RWPE2 (cell line): ENCODE results near the gene PMAIP1.

Experiments
- ATAC-seq: fragments of 200-7000 bp; cut with Tn5 transposase; 3 replicates; pipeline ENCODE4 v1.9.1; 2021; ENCODE audit warnings: low read depth
- DNase-seq: peaks from one replicate; pipeline ENCODE4 v3.0.0-alpha.2; 2020; ENCODE audit warnings: low spot score
- H3K27ac ChIP-seq: fragments of 450-650 bp; 2 replicates; pipeline ENCODE4 v1.5.1; 2017; ENCODE audit warnings: mild to moderate bottlenecking; ENCODE audit not compliant: poor library complexity, severe bottlenecking
- H3K27me3 ChIP-seq: fragments of 250-450 bp; sonication (Bioruptor Pico); 2 replicates; pipeline ENCODE4 v1.5.1; 2021; ENCODE audit warnings: mild to moderate bottlenecking, moderate library complexity; ENCODE audit not compliant: insufficient read depth, poor library complexity, severe bottlenecking
- H3K36me3 ChIP-seq: fragments of 250-450 bp; sonication (Bioruptor Pico); 2 replicates; pipeline ENCODE4 v1.5.1; 2020; ENCODE audit warnings: low read depth, mild to moderate bottlenecking, moderate library complexity
- H3K4me1 ChIP-seq: fragments of 250-450 bp; sonication (Bioruptor Pico); 2 replicates; pipeline ENCODE4 v1.5.1; 2021; ENCODE audit warnings: mild to moderate bottlenecking, moderate library complexity; ENCODE audit not compliant: insufficient read depth, poor library complexity, severe bottlenecking
- H3K4me3 ChIP-seq: fragments of 250-450 bp; sonication (Bioruptor Pico); 2 replicates; pipeline ENCODE4 v1.5.1; 2021; ENCODE audit warnings: mild to moderate bottlenecking, moderate library complexity; ENCODE audit not compliant: severe bottlenecking
- H3K9me3 ChIP-seq: fragments of 250-450 bp; sonication (Bioruptor Pico); 2 replicates; pipeline ENCODE4 v1.5.1; 2021; ENCODE audit warnings: mild to moderate bottlenecking, moderate library complexity; ENCODE audit not compliant: severe bottlenecking
- CTCF ChIP-seq: fragments of 450-650 bp; IDR thresholded peaks from one replicate; pipeline ENCODE4 v1.5.1; 2017; ENCODE audit warnings: mild to moderate bottlenecking, moderate library complexity; ENCODE audit not compliant: poor library complexity, severe bottlenecking

The PMAIP1 gene

GRCh38 chr18:59867337-59868104 is 32.3 kb upstream of the PMAIP1 start:
- no peaks in the 10 kb centered on the region for H3K27me3 ChIP-seq
- no peak overlapping the region for H3K4me3 ChIP-seq
- no peak overlapping the region for H3K27ac ChIP-seq
- no peak for TF ChIP-seq CTCF
- H3K36me3 ChIP-seq, result no peaks in the 10 kb centered on the region
- no peaks in the 10 kb centered on the region for H3K9me3 ChIP-seq
- no peak for DNase-seq
- H3K4me1 ChIP-seq, result peaks cover 14% of the 10 kb centered on the region
- ATAC-seq, result no peak

- no peak overlapping the region for H3K27ac ChIP-seq
- no peak for TF ChIP-seq CTCF
- no peaks in the 10 kb centered on the region for H3K36me3 ChIP-seq
- ATAC-seq (peak; percentile 56; the same call in 1 of the 3 replicates), DNase-seq (no peak)
- H3K9me3 ChIP-seq, result no peaks in the 10 kb centered on the region
- no peaks in the 10 kb centered on the region for H3K27me3 ChIP-seq
- no peak overlapping the region for H3K4me3 ChIP-seq
- peaks cover 13% of the 10 kb centered on the region for H3K4me1 ChIP-seq
These were observed 29.1 kb upstream of the PMAIP1 start for GRCh38 chr18:59870623-59871130.

GRCh38 chr18:59871711-59872362 is 28.0 kb upstream of the PMAIP1 start:
- ATAC-seq, result no peak
- Histone ChIP-seq H3K4me3 (no peak overlapping the region), H3K27ac (no peak overlapping the region), H3K36me3 (no peaks in the 10 kb centered on the region), H3K9me3 (no peaks in the 10 kb centered on the region), H3K4me1 (peaks cover 13% of the 10 kb centered on the region), H3K27me3 (no peaks in the 10 kb centered on the region)
- TF ChIP-seq CTCF, result no peak
- DNase-seq, result no peak

GRCh38 chr18:59873641-59874040 is 26.2 kb upstream of the PMAIP1 start:
- H3K4me3 ChIP-seq, result no peak overlapping the region
- H3K27me3 ChIP-seq, result no peaks in the 10 kb centered on the region
- DNase-seq (no peak), ATAC-seq (no peak)
- H3K27ac ChIP-seq, result no peak overlapping the region
- no peaks in the 10 kb centered on the region for H3K36me3 ChIP-seq
- TF ChIP-seq CTCF, result no peak
- H3K9me3 ChIP-seq, result no peaks in the 10 kb centered on the region
- H3K4me1 ChIP-seq, result peaks cover 13% of the 10 kb centered on the region

GRCh38 chr18:59874166-59874565 is 25.6 kb upstream of the PMAIP1 start:
- DNase-seq (no peak), ATAC-seq (peak; percentile 85)
- Histone ChIP-seq H3K36me3 (no peaks in the 10 kb centered on the region), H3K4me1 (peaks cover 13% of the 10 kb centered on the region), H3K27me3 (no peaks in the 10 kb centered on the region), H3K9me3 (no peaks in the 10 kb centered on the region), H3K4me3 (no peak overlapping the region), H3K27ac (no peak overlapping the region)
- TF ChIP-seq CTCF, result no peak
